OCI-LY7 (cell line): ENCODE data around the gene FGGY.

Experiments used
- CTCF ChIP-seq: fragments of 200-600 bp; sonication (generic); conservative IDR thresholded peaks from 2 replicates; pipeline ENCODE4 v1.5.1; 2014; ENCODE audit warnings: mild to moderate bottlenecking, antibody characterized with exemption, low read length, moderate library complexity, mixed read lengths
- EZH2phosphoT487 ChIP-seq: fragments of 200-600 bp; sonication (generic); IDR thresholded peaks from 2 replicates; pipeline ENCODE4 v1.6.1; 2018; ENCODE audit warnings: low read depth, borderline replicate concordance, mild to moderate bottlenecking, mixed run types, antibody characterized with exemption, low read length, moderate library complexity, mixed read lengths

- TF ChIP-seq CTCF (no peak), EZH2phosphoT487 (no peak)
These were observed 320.5 kb downstream of the FGGY start for GRCh38 chr1:59617434-59617833.
